GM12878 (cell line): ENCODE results near the gene FLACC1. TPM values are rescaled to one million over a fixed set of nuclear protein-coding genes. Genes with fewer than 3 reads are reported as not detected.

Experiments used
- ATAC-seq: fragments of 200-7000 bp; cut with Tn5 transposase; 3 replicates; pipeline ENCODE4 v1.9.1; 2020; ENCODE audit warnings: mild to moderate bottlenecking, moderate library complexity
- BruUV-seq: library from RNA; stranded (reverse); fragments of 400-500 nt; replicated peaks from 2 replicates; lab custom pipeline; 2021; lab: Mats Ljungman, UMichigan
- CTCF ChIA-PET: fragments of 300-600 bp; sonication (Branson Sonifier 250); formaldehyde crosslinking; extraction: SDS; loops from one replicate; lab custom pipeline; 2021; ENCODE audit warnings: inconsistent platforms; lab: Yijun Ruan, JAX
- POLR2A ChIA-PET: fragments of 350-600 bp; formaldehyde crosslinking; extraction: SDS; loops from one replicate; lab custom pipeline; 2021; ENCODE audit warnings: inconsistent platforms; lab: Charles Lee
- RAD21 ChIA-PET: fragments of 300-600 bp; sonication (Branson Sonifier 250); formaldehyde crosslinking; loops from one replicate; lab custom pipeline; 2023; ENCODE audit warnings: antibody characterized with exemption; ENCODE audit not compliant: unreplicated experiment; lab: Charles Lee
- SMC1A ChIA-PET: fragments of 300-600 bp; sonication (Branson Sonifier 250); formaldehyde crosslinking; loops from one replicate; lab custom pipeline; 2023; ENCODE audit not compliant: unreplicated experiment, uncharacterized antibody; lab: Charles Lee
- DNase-seq: peaks from one replicate; pipeline ENCODE4 v3.0.0-alpha.2; 2011; ENCODE audit warnings: low read depth, low spot score
- FAIRE-seq: peaks from 3 replicates; lab custom pipeline; 2011; peaks lifted over from hg19 to GRCh38; lab: Jason Lieb, UNC
- H2AFZ ChIP-seq: 2 replicates; pipeline ENCODE4 v1.6.0; 2011; ENCODE audit warnings: low read depth, low read length, control low read depth; ENCODE audit not compliant: control insufficient read depth
- H3K27ac ChIP-seq: 2 replicates; pipeline ENCODE4 v1.5.1; 2011; ENCODE audit warnings: control low read depth; ENCODE audit not compliant: control insufficient read depth, insufficient read depth
- H3K27me3 ChIP-seq, 2 experiments: replicated peaks in 1 of 2; 2 replicates each; pipeline versions ENCODE4 v1.6.0 to v1.6.1; 2011; ENCODE audit warnings: low read length in 1 of 2; ENCODE audit not compliant: control insufficient read depth in 2 of 2, insufficient read depth in 2 of 2
- H3K36me3 ChIP-seq, 2 experiments: 2 replicates each; pipeline ENCODE4 v1.5.1; 2011; ENCODE audit warnings: low read length in 1 of 2; ENCODE audit not compliant: control insufficient read depth in 2 of 2, insufficient read depth in 2 of 2
- H3K4me1 ChIP-seq: 2 replicates; pipeline ENCODE4 v1.6.1; 2011; ENCODE audit warnings: mild to moderate bottlenecking, low read length, moderate library complexity, mixed read lengths; ENCODE audit not compliant: control insufficient read depth, insufficient read depth
- H3K4me2 ChIP-seq: 2 replicates; pipeline ENCODE4 v1.6.0; 2011; ENCODE audit warnings: control low read depth; ENCODE audit not compliant: control insufficient read depth, insufficient read depth
- H3K4me3 ChIP-seq: fragments of 200-600 bp; sonication (generic); 2 replicates; pipeline ENCODE4 v1.5.1; 2016
- H3K79me2 ChIP-seq: 2 replicates; pipeline ENCODE4 v1.6.0; 2011; ENCODE audit warnings: low read length; ENCODE audit not compliant: control insufficient read depth, insufficient read depth
- H3K9ac ChIP-seq: 2 replicates; pipeline ENCODE4 v1.8.0; 2011; ENCODE audit warnings: low read length, control low read depth, mixed read lengths; ENCODE audit not compliant: control insufficient read depth, insufficient read depth
- H3K9me3 ChIP-seq: replicated peaks from 3 replicates; pipeline ENCODE4 v1.5.1; 2011; ENCODE audit warnings: mild to moderate bottlenecking, low read length; ENCODE audit not compliant: control insufficient read depth, insufficient read depth
- H4K20me1 ChIP-seq: 2 replicates; pipeline ENCODE4 v1.6.0; 2011; ENCODE audit not compliant: control insufficient read depth, insufficient read depth
- ATF7 ChIP-seq: fragments of 450-650 bp; IDR thresholded peaks from 2 replicates; pipeline ENCODE4 v1.6.1; 2016; ENCODE audit warnings: low read depth, mild to moderate bottlenecking
- CBX5 ChIP-seq: sonication (generic); IDR thresholded peaks from 2 replicates; pipeline ENCODE4 v1.6.1; 2016; ENCODE audit warnings: low read depth, moderate library complexity, mild to moderate bottlenecking, inconsistent platforms
- CHD1 ChIP-seq: IDR thresholded peaks from 2 replicates; pipeline ENCODE4 v1.6.1; 2012; ENCODE audit warnings: low read depth, low read length, improper control_type of control experiment
- GABPA ChIP-seq: IDR thresholded peaks from 2 replicates; pipeline ENCODE4 v1.6.1; 2014; ENCODE audit warnings: antibody characterized with exemption, low read depth, mild to moderate bottlenecking, inconsistent platforms
- IRF4 ChIP-seq: IDR thresholded peaks from 2 replicates; pipeline ENCODE4 v1.6.1; 2011; ENCODE audit warnings: low read depth, low read length
- KAT2A ChIP-seq: conservative IDR thresholded peaks from 2 replicates; pipeline ENCODE4 v1.6.1; 2011; ENCODE audit warnings: low read depth, low read length; ENCODE audit not compliant: control insufficient read depth
- MTA2 ChIP-seq: fragments of 450-650 bp; IDR thresholded peaks from 2 replicates; pipeline ENCODE4 v1.6.1; 2016; ENCODE audit warnings: low read depth, mild to moderate bottlenecking, moderate library complexity
- POLR2A ChIP-seq: IDR thresholded peaks from 2 replicates; pipeline ENCODE4 v1.6.1; 2011; ENCODE audit warnings: low read depth, mild to moderate bottlenecking, low read length
- RB1 ChIP-seq: fragments of 450-650 bp; formaldehyde crosslinking; IDR thresholded peaks from 2 replicates; pipeline ENCODE4 v1.6.1; 2017; ENCODE audit warnings: mild to moderate bottlenecking, borderline replicate concordance
- TCF12 ChIP-seq: IDR thresholded peaks from 2 replicates; pipeline ENCODE4 v1.6.1; 2011; ENCODE audit warnings: low read depth, mild to moderate bottlenecking, low read length
- ZNF592 ChIP-seq: fragments of 450-650 bp; IDR thresholded peaks from 2 replicates; pipeline ENCODE4 v1.6.1; 2017; ENCODE audit warnings: mild to moderate bottlenecking, moderate library complexity
- WGBS: methylation state at CpG from one replicate; pipeline ENCODE4 v1.1.6; 2016; ENCODE audit warnings: low lambda C conversion rate; ENCODE audit not compliant: insufficient replicate concordance, insufficient coverage; ENCODE audit errors: missing lambda C conversion rate; 5-methylcytosine and 5-hydroxymethylcytosine counted together
- in situ Hi-C: fragments of 300-500 bp; cut with MboI; formaldehyde crosslinking; loops from 9 replicates; pipeline ENCODE4 v1.14.3; 2018; ENCODE audit warnings: mixed read lengths
- intact Hi-C: fragments of 100-400 bp; cut with micrococcal nuclease; formaldehyde crosslinking; loops from one replicate; pipeline ENCODE4 v1.14.2; 2022; ENCODE audit not compliant: unreplicated experiment
- polyA plus RNA-seq, 11 experiments: library from polyadenylated mRNA; depleted of rRNA in 4 of 11; unstranded in 6 of 11; stranded (reverse) in 5 of 11; fragments of >200 nt; fragmentation: Nextera tagmentation in 4 of 11; fragmentation: Illumina TruSeq in 1 of 11; extraction: Ambion mirVana in 4 of 11; extraction: Trizol in 1 of 11; gene quantifications; 1 replicate in 1 of 11; 2 replicates in 10 of 11; pipeline versions ENCODE4 v1.2.1 to v1.2.3, GENCODE V29; 2011 to 2016; ENCODE audit warnings: inconsistent platforms in 2 of 11, missing spikeins in 2 of 11, low read depth in 1 of 11
- total RNA-seq, 4 experiments: library from RNA; depleted of rRNA in 3 of 4; stranded (reverse); fragments of >200 nt in 3 of 4; fragmentation: Illumina TruSeq in 1 of 4; extraction: Trizol in 1 of 4; gene quantifications; 2 replicates each; pipeline versions ENCODE4 v1.2.1 to v1.2.3, GENCODE V29; 2013 to 2021
- TF ChIP-seq, protein P1 (sequence below), 3 experiments: IDR thresholded peaks in 2 of 3; conservative IDR thresholded peaks in 1 of 3; 2 replicates each; pipeline ENCODE4 v1.5.1; 2011; ENCODE audit warnings: low read depth in 3 of 3, low read length in 3 of 3, mild to moderate bottlenecking in 3 of 3, control low read depth in 2 of 3, moderate library complexity in 2 of 3, inconsistent platforms in 1 of 3, mixed read lengths in 1 of 3; ENCODE audit not compliant: control insufficient read depth in 2 of 3, insufficient read depth in 1 of 3; ENCODE audit errors: extremely low read depth in 1 of 3
- TF ChIP-seq, protein P2 (sequence below): fragments of 450-650 bp; formaldehyde crosslinking; IDR thresholded peaks from 2 replicates; pipeline ENCODE4 v1.5.0; 2022; ENCODE audit warnings: mild to moderate bottlenecking, missing genetic modification characterization

Gene FLACC1
- total and polyA plus RNA-seq, 10 of the 15 experiments (the other 5 are each of a cell fraction or from before 2014, with no cell fraction given): 0.08 to 0.54 (median 0.30) TPM; not detected in 2

- TF ChIP-seq, protein P1, sequence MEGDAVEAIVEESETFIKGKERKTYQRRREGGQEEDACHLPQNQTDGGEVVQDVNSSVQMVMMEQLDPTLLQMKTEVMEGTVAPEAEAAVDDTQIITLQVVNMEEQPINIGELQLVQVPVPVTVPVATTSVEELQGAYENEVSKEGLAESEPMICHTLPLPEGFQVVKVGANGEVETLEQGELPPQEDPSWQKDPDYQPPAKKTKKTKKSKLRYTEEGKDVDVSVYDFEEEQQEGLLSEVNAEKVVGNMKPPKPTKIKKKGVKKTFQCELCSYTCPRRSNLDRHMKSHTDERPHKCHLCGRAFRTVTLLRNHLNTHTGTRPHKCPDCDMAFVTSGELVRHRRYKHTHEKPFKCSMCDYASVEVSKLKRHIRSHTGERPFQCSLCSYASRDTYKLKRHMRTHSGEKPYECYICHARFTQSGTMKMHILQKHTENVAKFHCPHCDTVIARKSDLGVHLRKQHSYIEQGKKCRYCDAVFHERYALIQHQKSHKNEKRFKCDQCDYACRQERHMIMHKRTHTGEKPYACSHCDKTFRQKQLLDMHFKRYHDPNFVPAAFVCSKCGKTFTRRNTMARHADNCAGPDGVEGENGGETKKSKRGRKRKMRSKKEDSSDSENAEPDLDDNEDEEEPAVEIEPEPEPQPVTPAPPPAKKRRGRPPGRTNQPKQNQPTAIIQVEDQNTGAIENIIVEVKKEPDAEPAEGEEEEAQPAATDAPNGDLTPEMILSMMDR (IDR thresholded peaks at IDR 0.05 in 2 of 3, conservative IDR thresholded peaks at IDR 0.05 in 1 of 3; ENCODE audit: control insufficient read depth in 2 of 3, extremely low read depth in 1 of 3, insufficient read depth in 1 of 3, low read depth in 3 of 3, low read length in 3 of 3): no peak
Observed at GRCh38 chr2:201248288-201248844, 108.8 kb downstream of the FLACC1 start (continued).

DNA sequence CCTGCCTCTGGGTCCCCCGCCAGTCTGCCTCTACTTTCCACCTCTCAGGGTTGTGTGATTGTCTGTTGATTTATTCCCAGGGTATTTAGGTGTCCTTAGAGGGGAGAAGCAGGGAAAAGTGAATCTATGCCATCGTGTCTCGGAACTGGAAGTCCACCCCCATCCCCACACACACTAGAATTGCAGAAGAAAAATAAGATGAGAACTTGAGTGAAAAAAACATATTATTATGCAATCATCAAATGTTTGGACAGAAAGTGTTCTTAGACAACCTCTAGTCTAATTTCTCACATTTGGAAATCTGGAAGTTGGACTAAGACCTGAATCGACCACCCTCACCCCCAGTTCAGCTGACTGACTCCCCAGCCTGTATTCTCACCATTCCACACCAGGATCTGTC, 110.9 kb downstream of the FLACC1 start:
- Histone ChIP-seq H2AFZ (no peak overlapping the region), H3K27ac (no peak overlapping the region), H3K36me3 (no peaks in the 10 kb centered on the region; a peak in 1 of 4 replicates), H3K9ac (no peak overlapping the region), H3K4me2 (no peak overlapping the region), H3K4me1 (peaks cover 7% of the 10 kb centered on the region; the same call in 1 of the 2 replicates), H3K79me2 (no peaks in the 10 kb centered on the region), H3K27me3 (no peaks in the 10 kb centered on the region), H3K9me3 (no peaks in the 10 kb centered on the region), H4K20me1 (no peaks in the 10 kb centered on the region), H3K4me3 (no peak overlapping the region)
- SMC1A ChIA-PET: interaction anchor here (1.2 to 1.8 kb wide), 2 partner anchors 9 to 14 kb away, joined by 5 read pairs; partner anchors contain the start of gene CASP8
- FAIRE-seq: no peak
- DNase-seq: no peak
- POLR2A ChIA-PET: interaction anchor here (0.6 kb wide), 1 partner anchor 79 kb away, joined by 3 read pairs; no protein-coding TSS in a partner anchor
- in situ Hi-C loops: no loop called here
- ATAC-seq: no peak
- 62% methylated on average over 4 of the region's 4 CpGs for WGBS
- CTCF ChIA-PET: interaction anchor here (0.7 to 1.2 kb wide), 2 partner anchors 10 to 117 kb away, joined by 3 read pairs; no protein-coding TSS in a partner anchor
- intact Hi-C loops: no loop called here
- BruUV-seq: no TSS peak
- RAD21 ChIA-PET: interaction anchor here (0.7 kb wide), 1 partner anchor 118 kb away, joined by 3 read pairs; no protein-coding TSS in a partner anchor
- TF ChIP-seq ZNF592: no peak
- TF ChIP-seq MTA2: no peak
- TF ChIP-seq, protein P2, sequence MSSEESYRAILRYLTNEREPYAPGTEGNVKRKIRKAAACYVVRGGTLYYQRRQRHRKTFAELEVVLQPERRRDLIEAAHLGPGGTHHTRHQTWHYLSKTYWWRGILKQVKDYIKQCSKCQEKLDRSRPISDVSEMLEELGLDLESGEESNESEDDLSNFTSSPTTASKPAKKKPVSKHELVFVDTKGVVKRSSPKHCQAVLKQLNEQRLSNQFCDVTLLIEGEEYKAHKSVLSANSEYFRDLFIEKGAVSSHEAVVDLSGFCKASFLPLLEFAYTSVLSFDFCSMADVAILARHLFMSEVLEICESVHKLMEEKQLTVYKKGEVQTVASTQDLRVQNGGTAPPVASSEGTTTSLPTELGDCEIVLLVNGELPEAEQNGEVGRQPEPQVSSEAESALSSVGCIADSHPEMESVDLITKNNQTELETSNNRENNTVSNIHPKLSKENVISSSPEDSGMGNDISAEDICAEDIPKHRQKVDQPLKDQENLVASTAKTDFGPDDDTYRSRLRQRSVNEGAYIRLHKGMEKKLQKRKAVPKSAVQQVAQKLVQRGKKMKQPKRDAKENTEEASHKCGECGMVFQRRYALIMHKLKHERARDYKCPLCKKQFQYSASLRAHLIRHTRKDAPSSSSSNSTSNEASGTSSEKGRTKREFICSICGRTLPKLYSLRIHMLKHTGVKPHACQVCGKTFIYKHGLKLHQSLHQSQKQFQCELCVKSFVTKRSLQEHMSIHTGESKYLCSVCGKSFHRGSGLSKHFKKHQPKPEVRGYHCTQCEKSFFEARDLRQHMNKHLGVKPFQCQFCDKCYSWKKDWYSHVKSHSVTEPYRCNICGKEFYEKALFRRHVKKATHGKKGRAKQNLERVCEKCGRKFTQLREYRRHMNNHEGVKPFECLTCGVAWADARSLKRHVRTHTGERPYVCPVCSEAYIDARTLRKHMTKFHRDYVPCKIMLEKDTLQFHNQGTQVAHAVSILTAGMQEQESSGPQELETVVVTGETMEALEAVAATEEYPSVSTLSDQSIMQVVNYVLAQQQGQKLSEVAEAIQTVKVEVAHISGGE (CRISPR knock-in tag): no peak
- TF ChIP-seq KAT2A: no peak
- no peak for TF ChIP-seq GABPA
- no peak for TF ChIP-seq POLR2A
- TF ChIP-seq IRF4: no peak
- no peak for TF ChIP-seq CBX5
- TF ChIP-seq CHD1: no peak
- no peak for TF ChIP-seq ATF7
- no peak for TF ChIP-seq RB1
- TF ChIP-seq TCF12: no peak
